ENCODE data around the gene CD207. TPM values are rescaled to one million over a fixed set of nuclear protein-coding genes. Genes with fewer than 3 reads are reported as not detected.

The CD207 gene
- total and polyA plus RNA-seq, 2 of the 8 experiments (the other 6 are each of a cell fraction or from before 2014, with no cell fraction given) = not detected

- Histone ChIP-seq H4K8ac (ENCODE audit: extremely low read depth, insufficient read depth, low read length) (no peak overlapping the region), H2BK15ac (ENCODE audit: low read length) (no peak overlapping the region), H4K20me1 (replicated peaks in 1 of 2; ENCODE audit: control insufficient read depth in 1 of 2, insufficient read depth in 2 of 2, low read length in 2 of 2) (no peaks in the 10 kb centered on the region), H4K5ac (ENCODE audit: insufficient read length, low read depth, low read length) (no peak overlapping the region), H2BK120ac (replicated peaks; ENCODE audit: low read depth, low read length) (no peak overlapping the region), H3K4me2 (ENCODE audit: insufficient read depth in 1 of 2, low read depth in 2 of 2, low read length in 2 of 2) (no peak overlapping the region), H3K27ac (ENCODE audit: low read depth, low read length) (no peak overlapping the region), H2BK20ac (ENCODE audit: low read length) (no peak overlapping the region), H3K14ac (ENCODE audit: insufficient read length) (no peak overlapping the region), H3K79me1 (ENCODE audit: low read depth, low read length) (no peaks in the 10 kb centered on the region), H3K27me3 (replicated peaks in 1 of 4; ENCODE audit: control insufficient read depth in 3 of 4, extremely low read depth in 1 of 4, insufficient read depth in 3 of 4, low read length in 3 of 4) (peaks cover 18 to 32% (median 21%) of the 10 kb centered on the region in 4 experiments), H3K9ac (replicated peaks in 1 of 4; ENCODE audit: extremely low read depth in 1 of 4, low read depth in 3 of 4, low read length in 3 of 4) (no peak overlapping the region), H3K4me1 (replicated peaks in 1 of 4; ENCODE audit: control insufficient read depth in 3 of 4, insufficient read depth in 4 of 4, low read length in 3 of 4) (peaks cover 0 to 3% (median 0%) of the 10 kb centered on the region in 4 experiments; a peak in 1 of 7 replicates), H2AK5ac (ENCODE audit: low read depth, low read length) (no peak overlapping the region), H3K9me3 (ENCODE audit: insufficient read depth in 2 of 2, low read depth in 1 of 2, low read length in 1 of 2) (peaks cover 4 to 6% of the 10 kb centered on the region in 2 experiments; a peak in 2 of 4 replicates), H3K23me2 (ENCODE audit: low read depth, low read length) (no peaks in the 10 kb centered on the region; the same call in 1 of the 2 replicates), H3K56ac (replicated peaks; ENCODE audit: insufficient read length, low read depth, low read length) (no peak overlapping the region), H3K4ac (replicated peaks; ENCODE audit: insufficient read length, low read depth, low read length) (no peak overlapping the region), H2BK12ac (ENCODE audit: low read depth, low read length) (no peak overlapping the region), H2AFZ (ENCODE audit: low read length) (no peak overlapping the region), H2BK5ac (ENCODE audit: low read depth, low read length) (no peak overlapping the region), H3K18ac (ENCODE audit: extremely low read depth, low read length) (no peak overlapping the region), H3K4me3 (ENCODE audit: extremely low read depth in 1 of 4, insufficient read depth in 2 of 4, low read depth in 3 of 4, low read length in 4 of 4) (no peak overlapping the region), H4K91ac (replicated peaks; ENCODE audit: insufficient read length, low read length) (no peak overlapping the region), H3K23ac (ENCODE audit: insufficient read length) (no peak overlapping the region), H3K79me2 (ENCODE audit: control insufficient read depth in 1 of 2, insufficient read depth in 2 of 2, low read length in 2 of 2) (no peaks in the 10 kb centered on the region), H3K36me3 (ENCODE audit: control insufficient read depth in 2 of 4, insufficient read depth in 4 of 4, low read length in 3 of 4) (no peaks in the 10 kb centered on the region)
- FAIRE-seq (no peak), DNase-seq (ENCODE audit: low read depth in 1 of 2, low spot score in 2 of 2) (no peak)
- CTCF ChIA-PET (ENCODE audit: partially characterized antibody) = interaction anchor here (0.6 to 13.4 kb wide), 11 partner anchors 20 to 153 kb away, joined by 3 to 91 read pairs (median 4); partner anchors contain the start of gene CLEC4F
- WGBS, 2 experiments (ENCODE audit: extremely low coverage in 1 of 2, insufficient coverage in 1 of 2, insufficient read length in 1 of 2, insufficient replicate concordance in 2 of 2, low coverage in 1 of 2, low lambda C conversion rate in 2 of 2, missing lambda C conversion rate in 1 of 2) = 77% methylated on average over 4 of the region's 4 CpGs; no CpG with 5 or more reads in 1 of the 2 experiments
- POLR2A ChIA-PET (ENCODE audit: partially characterized antibody) = interaction anchor here (0.6 to 0.8 kb wide), 2 partner anchors 27 to 1082 kb away, joined by 3 read pairs; partner anchors contain the start of gene ADD2
- TF ChIP-seq SP1 (IDR thresholded peaks at IDR 0.05; ENCODE audit: low read depth, low read length) (no peak), JUN (IDR thresholded peaks at IDR 0.05; ENCODE audit: low read depth, low read length) (no peak), POLR2A (IDR thresholded peaks at IDR 0.05; ENCODE audit: control extremely low read depth in 1 of 2, low read depth in 2 of 2, low read length in 2 of 2) (no peak), RNF2 (IDR thresholded peaks at IDR 0.05; ENCODE audit: borderline replicate concordance, low read depth, low read length, missing control alignments, poor library complexity, severe bottlenecking) (no peak), SP2 (IDR thresholded peaks at IDR 0.05; ENCODE audit: low read length) (no peak), EP300 (IDR thresholded peaks at IDR 0.05; ENCODE audit: borderline replicate concordance in 1 of 2, low read depth in 2 of 2, low read length in 2 of 2) (no peak), SRF (IDR thresholded peaks at IDR 0.05; ENCODE audit: low read depth, low read length) (no peak)
- TF ChIP-seq, protein P1, sequence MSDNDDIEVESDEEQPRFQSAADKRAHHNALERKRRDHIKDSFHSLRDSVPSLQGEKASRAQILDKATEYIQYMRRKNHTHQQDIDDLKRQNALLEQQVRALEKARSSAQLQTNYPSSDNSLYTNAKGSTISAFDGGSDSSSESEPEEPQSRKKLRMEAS (IDR thresholded peaks at IDR 0.05) = no peak
- TF ChIP-seq, protein P2, sequence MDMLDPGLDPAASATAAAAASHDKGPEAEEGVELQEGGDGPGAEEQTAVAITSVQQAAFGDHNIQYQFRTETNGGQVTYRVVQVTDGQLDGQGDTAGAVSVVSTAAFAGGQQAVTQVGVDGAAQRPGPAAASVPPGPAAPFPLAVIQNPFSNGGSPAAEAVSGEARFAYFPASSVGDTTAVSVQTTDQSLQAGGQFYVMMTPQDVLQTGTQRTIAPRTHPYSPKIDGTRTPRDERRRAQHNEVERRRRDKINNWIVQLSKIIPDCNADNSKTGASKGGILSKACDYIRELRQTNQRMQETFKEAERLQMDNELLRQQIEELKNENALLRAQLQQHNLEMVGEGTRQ (IDR thresholded peaks at IDR 0.05; ENCODE audit: low read length) = no peak
These were observed 40.2 kb downstream of the CD207 start for GRCh38 chr2:70795164-70795995.

Data from H1 (cell line).